HEK293 (cell line): Measurements from ENCODE around the gene UBE2J2.

Experiments
- CTCF ChIP-seq: fragments of 450-650 bp; formaldehyde crosslinking; IDR thresholded peaks from 2 replicates; pipeline ENCODE4 v1.5.1; 2016; ENCODE audit warnings: missing biosample characterization, missing genetic modification characterization
- PRDM1 ChIP-seq: fragments of 450-650 bp; formaldehyde crosslinking; IDR thresholded peaks from 2 replicates; pipeline ENCODE4; 2016; ENCODE audit warnings: missing biosample characterization, missing genetic modification characterization
- ZNF133 ChIP-seq: fragments of 450-650 bp; formaldehyde crosslinking; IDR thresholded peaks from 2 replicates; pipeline ENCODE4 v1.5.1; 2016; ENCODE audit warnings: missing biosample characterization, missing genetic modification characterization

- TF ChIP-seq CTCF (tag by site-specific recombination) (no peak), PRDM1 (tag by site-specific recombination) (no peak), ZNF133 (tag by site-specific recombination) (no peak)
Observed at GRCh38 chr1:1228187-1228586, 45.5 kb downstream of the UBE2J2 start.
